Measurements from ENCODE around the gene RFC5. TPM values are rescaled to one million over a fixed set of nuclear protein-coding genes. Genes with fewer than 3 reads are reported as not detected.

Gene RFC5
- total RNA-seq, 1 donor from 2014 or later, result 8.3 TPM

- Mint-ChIP-seq H3K36me3 (ENCODE audit: low read depth, unreplicated experiment) (peaks cover 33% of the 10 kb centered on the region), H3K4me3 (ENCODE audit: unreplicated experiment) (no peak overlapping the region), H3K27me3 (ENCODE audit: unreplicated experiment) (peaks cover 5% of the 10 kb centered on the region), H3K27ac (ENCODE audit: unreplicated experiment) (no peak overlapping the region), H3K4me1 (ENCODE audit: unreplicated experiment) (no peaks in the 10 kb centered on the region), H3K9me3 (ENCODE audit: unreplicated experiment) (no peaks in the 10 kb centered on the region)
- no peak for DNase-seq (ENCODE audit: low spot score)
- no peak for TF ChIP-seq CTCF (IDR thresholded peaks at IDR 0.05; ENCODE audit: unreplicated experiment)
Measured at GRCh38 chr12:118033323-118033722, 16.8 kb downstream of the RFC5 start.

DNA sequence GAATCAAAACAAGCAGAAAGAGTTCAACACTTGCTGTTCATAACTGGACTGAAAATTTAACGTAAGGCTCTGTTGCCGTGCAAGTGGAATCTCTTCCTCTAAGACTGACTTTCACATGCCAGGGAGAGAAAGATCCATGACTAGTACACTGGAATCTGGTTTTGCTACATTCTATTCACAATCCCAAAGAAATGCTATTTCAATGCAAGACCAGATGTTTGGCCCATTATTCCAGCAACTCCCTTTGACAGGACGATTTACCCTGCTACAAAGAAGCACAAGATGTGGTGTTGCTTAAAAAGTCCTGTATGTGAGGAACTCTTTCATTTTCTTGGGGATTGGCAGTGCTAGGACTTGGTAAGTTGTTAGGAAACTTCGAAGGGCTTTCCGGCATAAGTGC, 17.4 kb downstream of the RFC5 start:
- Mint-ChIP-seq H3K27me3 (ENCODE audit: unreplicated experiment) (peaks cover 5% of the 10 kb centered on the region), H3K27ac (ENCODE audit: unreplicated experiment) (no peak overlapping the region), H3K9me3 (ENCODE audit: unreplicated experiment) (no peaks in the 10 kb centered on the region), H3K36me3 (ENCODE audit: low read depth, unreplicated experiment) (peaks cover 33% of the 10 kb centered on the region), H3K4me3 (ENCODE audit: unreplicated experiment) (no peak overlapping the region), H3K4me1 (ENCODE audit: unreplicated experiment) (no peaks in the 10 kb centered on the region)
- TF ChIP-seq CTCF (IDR thresholded peaks at IDR 0.05; ENCODE audit: unreplicated experiment), result no peak
- no peak for DNase-seq (ENCODE audit: low spot score)

DNA sequence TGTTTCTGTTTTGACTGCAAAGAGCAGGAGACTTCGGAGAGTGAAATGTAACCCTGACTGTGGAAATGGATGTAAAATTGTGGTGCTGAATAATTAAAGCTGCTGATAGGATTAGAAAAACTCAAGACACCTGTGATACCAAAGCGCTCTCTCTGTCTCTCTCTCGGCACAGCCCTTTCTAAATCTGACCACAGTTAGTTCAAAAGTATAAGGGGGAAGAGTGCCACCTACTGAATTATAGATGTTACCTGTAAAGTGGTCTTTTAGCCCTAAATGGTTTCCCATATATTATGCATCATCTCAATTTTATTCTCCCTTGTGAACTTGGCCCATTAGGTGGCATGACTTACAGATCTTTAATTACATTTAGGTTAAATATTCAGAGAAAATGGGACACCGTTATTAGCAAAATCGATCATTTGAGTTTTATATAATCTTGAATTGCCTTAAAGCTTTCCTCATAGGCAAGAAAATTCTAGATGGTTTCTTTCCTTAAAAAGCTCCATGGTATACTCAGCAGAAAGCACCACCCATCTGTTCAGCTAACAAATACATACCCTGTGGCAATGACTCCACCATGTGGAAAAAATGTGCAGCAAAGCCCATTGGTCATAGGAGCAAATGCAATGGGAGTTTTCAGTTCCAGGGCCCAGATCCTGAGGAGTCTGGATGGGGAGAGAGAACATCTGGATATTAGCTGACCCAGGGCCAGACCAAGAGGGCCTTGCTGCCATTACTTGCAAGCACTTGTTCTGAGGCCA, 18.1 kb downstream of the RFC5 start:
- peak; percentile 11 for DNase-seq (ENCODE audit: low spot score)
- Mint-ChIP-seq H3K36me3 (ENCODE audit: low read depth, unreplicated experiment) (peaks cover 37% of the 10 kb centered on the region), H3K4me3 (ENCODE audit: unreplicated experiment) (no peak overlapping the region), H3K4me1 (ENCODE audit: unreplicated experiment) (no peaks in the 10 kb centered on the region), H3K9me3 (ENCODE audit: unreplicated experiment) (no peaks in the 10 kb centered on the region), H3K27me3 (ENCODE audit: unreplicated experiment) (peaks cover 5% of the 10 kb centered on the region), H3K27ac (ENCODE audit: unreplicated experiment) (no peak overlapping the region)
- TF ChIP-seq CTCF (IDR thresholded peaks at IDR 0.05; ENCODE audit: unreplicated experiment), result no peak

DNA sequence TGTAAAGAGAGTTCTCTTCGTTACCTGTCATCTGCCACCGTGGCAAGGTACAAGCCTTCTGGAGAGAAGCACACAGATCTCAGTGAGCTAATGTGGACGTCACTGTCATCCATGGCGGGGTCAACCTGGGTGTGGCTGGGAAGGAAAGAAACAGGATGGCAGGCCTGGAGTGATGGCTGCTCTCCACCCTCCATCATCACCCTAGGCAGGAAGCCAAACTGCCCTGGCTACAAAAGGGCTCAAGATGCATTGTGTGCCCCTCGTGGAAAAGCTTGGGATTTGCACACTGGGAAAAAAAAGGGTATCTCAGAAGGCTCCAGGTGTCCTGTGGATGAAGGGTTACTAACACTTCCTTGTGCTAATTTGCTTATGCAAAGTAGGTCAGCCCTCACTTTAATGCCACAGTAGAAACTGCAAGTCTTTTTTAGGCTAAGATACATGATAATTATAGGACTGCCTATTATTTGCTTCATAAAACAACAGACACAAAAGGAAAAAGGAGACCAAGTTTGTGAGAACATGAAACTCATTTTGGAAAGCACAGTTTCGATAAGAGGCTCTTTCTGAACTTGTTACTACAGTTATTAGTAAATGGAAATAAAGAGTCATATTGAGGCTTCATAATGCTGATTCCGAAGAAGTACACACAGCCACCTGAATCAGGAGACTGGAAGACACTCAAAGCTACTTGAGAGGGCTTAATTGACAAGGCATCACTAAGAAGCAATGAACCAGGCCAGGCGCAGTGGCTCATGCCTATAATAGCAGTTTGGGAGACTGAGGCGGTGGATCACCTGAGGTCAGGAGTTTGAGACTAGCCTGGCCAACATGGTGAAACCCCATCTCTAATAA, 18.9 kb downstream of the RFC5 start:
- H3K27ac Mint-ChIP-seq (ENCODE audit: unreplicated experiment), result no peak overlapping the region
- H3K9me3 Mint-ChIP-seq (ENCODE audit: unreplicated experiment), result no peaks in the 10 kb centered on the region
- TF ChIP-seq CTCF (IDR thresholded peaks at IDR 0.05; ENCODE audit: unreplicated experiment), result no peak
- peaks cover 37% of the 10 kb centered on the region for H3K36me3 Mint-ChIP-seq (ENCODE audit: low read depth, unreplicated experiment)
- DNase-seq (ENCODE audit: low spot score), result no peak
- no peak overlapping the region for H3K4me3 Mint-ChIP-seq (ENCODE audit: unreplicated experiment)
- H3K4me1 Mint-ChIP-seq (ENCODE audit: unreplicated experiment), result no peaks in the 10 kb centered on the region
- H3K27me3 Mint-ChIP-seq (ENCODE audit: unreplicated experiment), result peaks cover 5% of the 10 kb centered on the region
